ENCODE data around the gene PSG5.
"Not testable (repeated sequence)": the region's sequence is repeated elsewhere in the genome, so short reads cannot be mapped to it uniquely, and the experiment has no call there.

DNA sequence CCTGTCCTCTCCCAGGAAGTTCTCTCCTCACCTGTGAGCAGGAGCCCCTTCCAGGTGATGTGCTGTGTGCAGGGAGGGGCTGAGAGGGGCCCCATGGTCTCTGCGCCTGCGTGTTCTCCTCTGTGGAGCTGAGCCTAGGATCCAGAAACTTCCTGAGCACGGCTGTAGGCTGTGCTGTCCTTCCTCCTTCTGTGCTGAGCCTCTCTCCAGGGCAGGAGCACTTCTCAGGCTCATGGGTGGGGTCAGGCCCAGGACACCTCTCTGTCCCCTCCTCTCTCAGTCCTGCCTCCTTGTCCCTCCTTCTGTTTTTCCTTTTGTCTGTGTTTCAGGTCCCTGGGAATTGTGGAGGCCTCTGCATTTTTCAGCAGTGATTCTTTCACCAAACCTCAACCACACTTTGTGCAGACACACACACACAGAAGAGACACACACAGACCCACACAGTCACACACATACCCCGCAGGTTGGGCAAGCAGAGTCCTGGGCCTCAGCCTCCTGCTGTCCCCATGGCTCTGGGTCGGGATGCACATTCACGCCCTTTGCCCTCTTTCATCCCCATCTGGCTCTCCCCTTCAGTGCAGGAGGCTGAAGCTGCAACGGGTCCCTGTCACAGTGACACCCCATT is at the start of gene PSG5:
- TF ChIP-seq, protein P1, sequence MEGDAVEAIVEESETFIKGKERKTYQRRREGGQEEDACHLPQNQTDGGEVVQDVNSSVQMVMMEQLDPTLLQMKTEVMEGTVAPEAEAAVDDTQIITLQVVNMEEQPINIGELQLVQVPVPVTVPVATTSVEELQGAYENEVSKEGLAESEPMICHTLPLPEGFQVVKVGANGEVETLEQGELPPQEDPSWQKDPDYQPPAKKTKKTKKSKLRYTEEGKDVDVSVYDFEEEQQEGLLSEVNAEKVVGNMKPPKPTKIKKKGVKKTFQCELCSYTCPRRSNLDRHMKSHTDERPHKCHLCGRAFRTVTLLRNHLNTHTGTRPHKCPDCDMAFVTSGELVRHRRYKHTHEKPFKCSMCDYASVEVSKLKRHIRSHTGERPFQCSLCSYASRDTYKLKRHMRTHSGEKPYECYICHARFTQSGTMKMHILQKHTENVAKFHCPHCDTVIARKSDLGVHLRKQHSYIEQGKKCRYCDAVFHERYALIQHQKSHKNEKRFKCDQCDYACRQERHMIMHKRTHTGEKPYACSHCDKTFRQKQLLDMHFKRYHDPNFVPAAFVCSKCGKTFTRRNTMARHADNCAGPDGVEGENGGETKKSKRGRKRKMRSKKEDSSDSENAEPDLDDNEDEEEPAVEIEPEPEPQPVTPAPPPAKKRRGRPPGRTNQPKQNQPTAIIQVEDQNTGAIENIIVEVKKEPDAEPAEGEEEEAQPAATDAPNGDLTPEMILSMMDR (IDR thresholded peaks at IDR 0.05) = not testable (repeated sequence)
- not testable (repeated sequence) for TF ChIP-seq POLR2A (IDR thresholded peaks at IDR 0.05)
